ENCODE data around the gene TTC13.
A peak's percentile ranks its signal among the peaks of the same experiment; 100 is the strongest.

The TTC13 gene

DNA sequence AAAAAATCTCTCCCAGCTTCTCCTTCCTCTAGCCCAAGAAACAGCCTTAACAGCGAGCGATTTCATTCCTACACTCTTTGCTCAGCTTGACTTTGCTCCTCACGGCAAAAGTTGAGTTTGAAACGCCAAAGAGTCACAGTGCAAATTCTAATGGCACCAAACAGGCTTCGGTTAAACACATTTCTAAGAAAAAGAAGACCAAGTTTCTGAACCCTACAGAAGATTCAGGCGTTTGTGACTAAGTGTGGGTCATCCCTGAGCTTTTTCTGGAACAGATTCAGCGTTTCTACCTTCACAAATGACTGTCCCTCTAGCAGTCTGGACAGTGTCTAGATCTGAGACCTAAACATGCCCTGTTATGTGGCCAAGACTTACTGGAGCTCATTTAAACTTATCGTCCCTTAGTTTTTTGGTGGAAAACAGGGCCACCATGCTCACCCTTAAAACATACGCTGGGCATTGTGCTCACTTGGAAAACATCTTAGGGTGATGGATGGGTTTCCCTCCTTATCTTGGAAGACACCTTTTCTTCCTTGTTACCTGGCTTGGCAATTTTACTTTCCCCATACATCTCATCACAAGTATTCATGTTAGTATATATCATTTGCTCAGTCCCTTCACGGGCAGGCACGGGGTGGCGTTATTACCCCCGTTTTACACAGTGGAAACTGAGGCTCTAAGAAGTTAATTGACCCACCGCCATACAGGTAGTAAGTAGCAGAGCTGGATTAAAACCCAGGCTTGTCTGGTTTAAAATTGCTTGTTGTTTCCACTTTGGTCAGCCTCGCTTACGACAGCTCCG, 111.4 kb downstream of the TTC13 start:
- no peak for DNase-seq

DNA sequence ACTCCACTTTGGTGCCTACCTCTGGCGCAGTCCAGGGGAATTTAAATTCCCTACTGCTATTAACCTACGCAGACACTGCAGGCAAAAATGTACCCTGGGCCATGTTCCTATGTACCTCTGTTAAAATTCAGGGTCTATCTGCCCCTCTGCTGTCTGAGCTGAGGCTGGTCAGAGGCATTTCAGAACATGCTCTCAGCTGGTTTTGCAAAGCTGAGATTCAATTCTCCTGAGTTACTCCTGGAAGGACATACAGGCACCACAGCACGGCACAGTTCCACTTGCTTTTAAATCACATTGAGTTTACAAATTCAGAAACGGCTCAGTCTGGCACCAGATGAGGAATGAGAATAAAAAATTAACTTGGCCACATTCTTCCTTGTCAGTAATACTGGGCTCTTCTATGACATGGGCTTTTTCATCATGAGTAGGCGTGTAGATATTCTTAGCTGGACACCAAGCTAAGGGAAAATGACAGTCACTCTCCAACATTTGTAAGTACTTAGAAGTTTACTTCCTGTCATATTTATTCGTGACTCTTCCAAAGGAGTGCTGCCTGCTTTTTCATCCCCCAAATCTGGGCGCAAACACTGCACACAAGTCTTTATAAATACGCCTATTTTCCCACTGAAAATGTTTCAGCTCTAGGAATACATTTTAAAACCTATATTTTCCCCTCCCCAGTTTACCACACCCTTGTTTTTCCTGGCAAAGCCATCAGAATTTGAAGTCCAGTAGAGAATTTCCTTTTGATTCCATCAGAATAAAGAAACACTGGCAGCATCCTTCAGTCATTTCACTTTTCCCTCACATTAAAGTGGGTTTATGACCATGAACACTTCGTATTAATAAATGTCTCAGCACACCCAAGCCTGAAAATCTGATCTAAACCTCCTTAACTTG, 112.2 kb downstream of the TTC13 start:
- DNase-seq = peak; percentile 12

GRCh38 chr1:230865062-230865817, 113.4 kb downstream of the TTC13 start:
- no peak for DNase-seq

- DNase-seq = no peak
These were observed 114.2 kb downstream of the TTC13 start for GRCh38 chr1:230864441-230864840.

GRCh38 chr1:230863449-230863848, 115.2 kb downstream of the TTC13 start:
- DNase-seq = peak; percentile 68

DNA sequence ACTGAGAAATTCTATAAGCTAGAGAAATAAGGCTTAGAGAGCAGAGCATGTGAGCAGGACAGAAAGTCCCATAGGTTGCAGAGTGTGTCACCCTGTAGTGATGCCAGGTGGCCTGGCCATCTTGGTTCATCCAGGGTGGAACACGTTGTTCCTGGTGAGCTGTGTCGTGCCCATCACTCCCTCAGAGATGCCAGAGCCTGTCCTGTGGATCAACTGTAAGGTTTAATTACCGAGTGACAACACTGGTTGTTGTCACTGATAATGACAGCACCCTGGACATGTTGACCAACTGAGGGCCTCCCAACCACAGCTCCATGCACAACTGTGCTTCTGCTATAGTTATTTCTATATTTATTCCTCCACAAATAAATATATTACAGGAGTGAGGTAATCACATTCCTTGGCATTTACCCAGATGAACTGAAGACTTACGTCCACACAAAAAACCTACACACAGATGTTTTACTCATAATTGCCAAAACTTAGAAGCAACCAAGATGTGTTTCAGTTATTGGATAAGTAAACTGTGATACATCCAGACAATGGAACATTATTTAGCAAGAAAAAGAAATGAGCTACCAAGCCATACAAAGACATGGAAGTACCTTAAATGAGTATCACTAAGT, 116.6 kb downstream of the TTC13 start:
- DNase-seq = no peak

- DNase-seq = no peak
These were observed 117.2 kb downstream of the TTC13 start for GRCh38 chr1:230861489-230861888.

DNA sequence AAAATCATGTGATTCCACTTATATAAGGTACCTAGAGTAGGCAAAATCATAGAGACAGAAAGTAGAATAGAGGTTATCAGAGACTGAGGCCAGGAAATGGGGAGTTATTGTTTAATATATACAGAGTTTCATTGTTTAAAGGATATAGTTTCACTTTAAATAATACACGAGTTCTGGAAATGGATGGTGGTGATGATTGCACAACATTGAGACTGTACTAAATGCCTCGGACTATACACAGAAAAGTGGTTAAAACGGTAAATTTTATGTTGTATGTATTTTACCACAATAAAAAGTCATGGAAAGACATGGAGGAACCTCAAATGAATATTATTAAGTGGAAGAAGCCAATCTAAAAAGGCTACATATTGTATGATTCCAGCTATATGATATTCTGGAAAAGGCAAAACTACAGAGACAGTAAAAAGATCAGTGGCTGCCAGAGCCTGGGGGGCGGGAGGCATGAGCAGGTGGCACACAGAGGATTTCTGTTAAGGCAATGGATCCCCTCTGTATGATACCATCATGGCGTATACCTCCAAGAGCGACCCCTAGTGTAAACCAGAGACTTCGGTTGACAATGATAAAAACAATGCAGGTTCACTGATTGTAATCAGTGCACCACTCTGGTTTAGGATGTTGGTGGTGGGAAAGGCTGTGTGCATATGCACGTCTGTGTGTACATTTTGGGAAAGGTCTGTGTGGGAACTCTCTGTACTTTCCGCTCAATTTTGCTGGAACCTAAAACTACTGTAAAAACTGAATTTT, 117.9 kb downstream of the TTC13 start:
- DNase-seq = no peak

GRCh38 chr1:230858918-230859729, 119.5 kb downstream of the TTC13 start:
- no peak for DNase-seq

- DNase-seq = no peak
These were observed 120.3 kb downstream of the TTC13 start for GRCh38 chr1:230858236-230858820.

DNA sequence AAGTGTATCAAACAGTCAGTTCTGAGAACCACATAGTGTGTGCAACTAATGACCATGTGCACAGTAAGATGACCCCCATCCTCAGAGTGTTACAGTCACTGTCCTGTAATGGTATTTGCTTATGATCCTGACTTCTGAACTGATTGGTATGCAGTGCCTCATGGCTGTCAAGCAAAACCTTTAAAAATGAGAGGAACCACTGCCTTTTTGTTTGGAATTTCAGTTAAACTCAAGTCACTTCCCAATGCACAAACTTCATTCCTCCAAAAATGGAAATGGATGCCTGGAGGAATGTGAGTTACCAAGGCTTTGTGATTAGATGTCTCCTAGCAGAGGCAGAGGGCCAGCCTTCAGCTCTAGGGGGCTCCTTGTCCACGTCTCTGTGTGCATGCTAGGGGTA, 120.8 kb downstream of the TTC13 start:
- DNase-seq = no peak

DNA sequence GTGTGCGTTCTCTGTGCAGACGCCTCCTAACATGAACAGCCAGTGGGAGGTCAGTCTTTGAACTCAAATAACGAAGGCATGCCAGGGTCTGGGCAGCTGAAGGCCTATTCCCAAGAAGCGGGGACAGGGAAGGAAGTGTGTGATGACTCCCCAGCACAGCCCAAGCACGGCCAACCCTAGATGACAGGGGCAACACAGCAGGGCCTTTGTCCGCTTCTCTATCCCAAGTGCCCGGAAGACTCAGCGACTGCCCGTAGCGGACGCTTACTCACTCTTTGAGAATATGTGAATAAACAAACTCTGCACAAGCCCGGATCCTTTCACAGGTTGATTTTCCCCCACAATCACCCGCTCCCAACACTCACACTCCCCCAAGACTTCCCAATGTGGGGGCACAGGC, 121.6 kb downstream of the TTC13 start:
- DNase-seq = no peak

Measured in hematopoietic multipotent progenitor cell treated with erythropoietin and hydrocortisone succinate and interleukin-3 and kit ligand, for 4 days (in vitro differentiated cells).